NB4 (cell line): ENCODE results near the gene PDLIM5.

ENCODE experiments used
- DNase-seq: peaks from one replicate; pipeline ENCODE4 v3.0.0; 2010; ENCODE audit warnings: low read depth
- H3K4me3 ChIP-seq: one replicate; pipeline ENCODE4 v1.5.1; 2011; ENCODE audit warnings: mild to moderate bottlenecking, low read depth, low read length, moderate library complexity
- CTCF ChIP-seq: IDR thresholded peaks from one replicate; pipeline ENCODE4 v1.5.1; 2012; ENCODE audit warnings: low read depth, low read length
- MAX ChIP-seq: IDR thresholded peaks from 2 replicates; pipeline ENCODE4 v1.6.1; 2011; ENCODE audit warnings: low read depth, low read length
- MYC ChIP-seq: IDR thresholded peaks from 2 replicates; pipeline ENCODE4 v1.6.1; 2011; ENCODE audit warnings: low read depth, low read length
- POLR2A ChIP-seq: IDR thresholded peaks from 2 replicates; pipeline ENCODE4 v1.6.1; 2011; ENCODE audit warnings: mild to moderate bottlenecking; ENCODE audit not compliant: insufficient read length; ENCODE audit errors: extremely low read depth

PDLIM5 gene

GRCh38 chr4:94605241-94605805 is 153.6 kb downstream of the PDLIM5 start:
- no peak for DNase-seq
- TF ChIP-seq POLR2A (no peak), CTCF (no peak), MYC (no peak), MAX (no peak)
- H3K4me3 ChIP-seq, result no peak overlapping the region

- no peak overlapping the region for H3K4me3 ChIP-seq
- no peak for DNase-seq
- TF ChIP-seq POLR2A (no peak), CTCF (no peak), MYC (no peak), MAX (no peak)
These were observed 158.4 kb downstream of the PDLIM5 start for GRCh38 chr4:94610145-94610544.

GRCh38 chr4:94613248-94613647 is 161.5 kb downstream of the PDLIM5 start:
- no peak overlapping the region for H3K4me3 ChIP-seq
- TF ChIP-seq MAX, result no peak
- no peak for TF ChIP-seq MYC
- no peak for TF ChIP-seq POLR2A
- TF ChIP-seq CTCF, result no peak
- DNase-seq, result no peak

- no peak for DNase-seq
- H3K4me3 ChIP-seq, result no peak overlapping the region
- TF ChIP-seq CTCF (no peak), MAX (no peak), MYC (no peak), POLR2A (no peak)
These were observed 163.7 kb downstream of the PDLIM5 start for GRCh38 chr4:94615451-94615850.

- TF ChIP-seq POLR2A (no peak), CTCF (peak; percentile 63), MYC (no peak), MAX (no peak)
- H3K4me3 ChIP-seq, result no peak overlapping the region
- DNase-seq, result peak; percentile 44
These were observed 169.8 kb downstream of the PDLIM5 start for GRCh38 chr4:94621491-94622080.
